Esophagus squamous epithelium (tissue), 4 donors: ENCODE data around the gene FIGLA.

Experiments
- CTCF ChIP-seq, 6 experiments: fragments of 450-650 bp in 4 of 6; fragments of 200-600 bp in 2 of 6; sonication (generic) in 2 of 6; IDR thresholded peaks; one replicate each; pipeline ENCODE4 v1.5.1; 2016 to 2019; ENCODE audit warnings: antibody characterized with exemption in 6 of 6, mild to moderate bottlenecking in 4 of 6, moderate library complexity in 4 of 6
- POLR2A ChIP-seq, 4 donors: fragments of 450-650 bp; IDR thresholded peaks; one replicate each; pipeline ENCODE4 v1.6.1; 2017; ENCODE audit warnings: antibody characterized with exemption in 4 of 4, mild to moderate bottlenecking in 4 of 4, moderate library complexity in 3 of 4

- TF ChIP-seq CTCF (IDR thresholded peaks at IDR 0.05), result no peak
- no peak for TF ChIP-seq POLR2A (IDR thresholded peaks at IDR 0.05)
Observed at GRCh38 chr2:70746094-70746974, 44.1 kb downstream of the FIGLA start.
